H1 (cell line): ENCODE measurements around the gene UBA5. TPM values are rescaled to one million over a fixed set of nuclear protein-coding genes. Genes with fewer than 3 reads are reported as not detected.

ENCODE experiments used
- CTCF ChIA-PET: fragments of 300-600 bp; sonication (Branson Sonifier 250); formaldehyde crosslinking; loops from one replicate; lab custom pipeline; 2021; ENCODE audit not compliant: partially characterized antibody; lab: Charles Lee
- POLR2A ChIA-PET: fragments of 300-600 bp; sonication (Branson Sonifier 250); formaldehyde crosslinking; loops from one replicate; lab custom pipeline; 2021; ENCODE audit warnings: inconsistent platforms; ENCODE audit not compliant: partially characterized antibody; lab: Charles Lee
- DNase-seq, 2 experiments: peaks; one replicate each; pipeline versions ENCODE4 v3.0.0 to v3.0.0-alpha.2; 2010 to 2022; ENCODE audit warnings: low spot score in 2 of 2, low read depth in 1 of 2, mixed read lengths in 1 of 2
- FAIRE-seq: peaks from 2 replicates; lab custom pipeline; 2011; peaks lifted over from hg19 to GRCh38; lab: Jason Lieb, UNC
- H2AFZ ChIP-seq: 2 replicates; pipeline ENCODE4 v1.8.1; 2012; ENCODE audit warnings: low read length, inconsistent platforms
- H2AK5ac ChIP-seq: 2 replicates; pipeline ENCODE4 v1.6.1; 2013; ENCODE audit warnings: low read depth, low read length
- H2BK120ac ChIP-seq: replicated peaks from 2 replicates; pipeline ENCODE3; 2013; ENCODE audit warnings: low read depth, low read length, inconsistent platforms
- H2BK12ac ChIP-seq: 2 replicates; pipeline ENCODE4 v1.6.1; 2013; ENCODE audit warnings: low read depth, low read length
- H2BK15ac ChIP-seq: 2 replicates; pipeline ENCODE4 v1.6.1; 2013; ENCODE audit warnings: low read length
- H2BK20ac ChIP-seq: 2 replicates; pipeline ENCODE4 v1.6.1; 2013; ENCODE audit warnings: low read length
- H2BK5ac ChIP-seq: 2 replicates; pipeline ENCODE4 v1.6.1; 2013; ENCODE audit warnings: low read depth, low read length
- H3K14ac ChIP-seq: 2 replicates; pipeline ENCODE4 v1.6.1; 2013; ENCODE audit warnings: inconsistent platforms; ENCODE audit not compliant: insufficient read length
- H3K18ac ChIP-seq: 2 replicates; pipeline ENCODE4 v1.6.1; 2013; ENCODE audit warnings: low read length; ENCODE audit errors: extremely low read depth
- H3K23ac ChIP-seq: 2 replicates; pipeline ENCODE4 v1.6.1; 2013; ENCODE audit warnings: inconsistent platforms; ENCODE audit not compliant: insufficient read length
- H3K23me2 ChIP-seq: 2 replicates; pipeline ENCODE4 v1.6.1; 2013; ENCODE audit warnings: low read depth, low read length
- H3K27ac ChIP-seq: 2 replicates; pipeline ENCODE4 v1.6.1; 2011; ENCODE audit warnings: low read depth, low read length, inconsistent platforms
- H3K27me3 ChIP-seq, 4 experiments: replicated peaks in 1 of 4; 1 replicate in 1 of 4; 2 replicates in 3 of 4; pipeline versions ENCODE4 v1.6.1 to v1.8.1; 2011 to 2013; ENCODE audit warnings: low read length in 3 of 4, mild to moderate bottlenecking in 3 of 4, inconsistent platforms in 2 of 4, mixed read lengths in 2 of 4, moderate library complexity in 1 of 4; ENCODE audit not compliant: control insufficient read depth in 3 of 4, insufficient read depth in 3 of 4; ENCODE audit errors: extremely low read depth in 1 of 4
- H3K36me3 ChIP-seq, 4 experiments: 2 replicates each; pipeline versions ENCODE4 v1.6.1 to v1.8.1; 2011 to 2013; ENCODE audit warnings: mild to moderate bottlenecking in 4 of 4, low read length in 3 of 4, moderate library complexity in 2 of 4, control low read depth in 1 of 4, inconsistent platforms in 1 of 4; ENCODE audit not compliant: insufficient read depth in 4 of 4, control insufficient read depth in 2 of 4
- H3K4ac ChIP-seq: replicated peaks from 2 replicates; pipeline ENCODE3; 2013; ENCODE audit warnings: low read length, low read depth, mixed read lengths, inconsistent platforms; ENCODE audit not compliant: insufficient read length
- H3K4me1 ChIP-seq, 4 experiments: replicated peaks in 1 of 4; 1 replicate in 1 of 4; 2 replicates in 3 of 4; pipeline versions ENCODE4 v1.6.1 to v1.8.1; 2011 to 2013; ENCODE audit warnings: low read length in 3 of 4, inconsistent platforms in 2 of 4, mixed read lengths in 1 of 4; ENCODE audit not compliant: insufficient read depth in 4 of 4, control insufficient read depth in 3 of 4
- H3K4me2 ChIP-seq, 2 experiments: 2 replicates each; pipeline versions ENCODE4 v1.6.1 to v1.8.1; 2011 to 2013; ENCODE audit warnings: low read depth in 2 of 2, low read length in 2 of 2, control low read depth in 1 of 2, inconsistent platforms in 1 of 2, mild to moderate bottlenecking in 1 of 2; ENCODE audit not compliant: insufficient read depth in 1 of 2
- H3K4me3 ChIP-seq, 4 experiments: fragments of 200-600, 300-600 bp in 1 of 4; sonication (generic), shearing (Covaris generic), sonication (Bioruptor Twin) in 1 of 4; 2 replicates each; pipeline versions ENCODE4 v1.5.1 to v1.8.1; 2011 to 2016; ENCODE audit warnings: low read length in 4 of 4, low read depth in 3 of 4, control low read depth in 2 of 4, inconsistent platforms in 2 of 4, mild to moderate bottlenecking in 2 of 4, mixed read lengths in 1 of 4, moderate library complexity in 1 of 4; ENCODE audit not compliant: insufficient read depth in 2 of 4; ENCODE audit errors: extremely low read depth in 1 of 4
- H3K56ac ChIP-seq: replicated peaks from 2 replicates; pipeline ENCODE3; 2013; ENCODE audit warnings: low read depth, mild to moderate bottlenecking, mixed read lengths, low read length, inconsistent platforms; ENCODE audit not compliant: insufficient read length
- H3K79me1 ChIP-seq: 2 replicates; pipeline ENCODE4 v1.6.1; 2013; ENCODE audit warnings: low read depth, low read length, control low read depth
- H3K79me2 ChIP-seq, 2 experiments: 2 replicates each; pipeline versions ENCODE4 v1.6.1 to v1.8.1; 2012 to 2013; ENCODE audit warnings: low read length in 2 of 2, mild to moderate bottlenecking in 2 of 2, inconsistent platforms in 1 of 2; ENCODE audit not compliant: insufficient read depth in 2 of 2, control insufficient read depth in 1 of 2
- H3K9ac ChIP-seq, 4 experiments: replicated peaks in 1 of 4; 1 replicate in 1 of 4; 2 replicates in 3 of 4; pipeline versions ENCODE4 v1.6.1 to v1.8.1; 2011 to 2013; ENCODE audit warnings: low read depth in 3 of 4, low read length in 3 of 4, control low read depth in 2 of 4, mild to moderate bottlenecking in 2 of 4, moderate library complexity in 2 of 4, inconsistent platforms in 1 of 4; ENCODE audit errors: extremely low read depth in 1 of 4
- H3K9me3 ChIP-seq, 2 experiments: 2 replicates each; pipeline versions ENCODE4 v1.6.1 to v1.8.1; 2012 to 2013; ENCODE audit warnings: mild to moderate bottlenecking in 2 of 2, moderate library complexity in 2 of 2, control low read depth in 1 of 2, inconsistent platforms in 1 of 2, low read depth in 1 of 2, low read length in 1 of 2, mixed read lengths in 1 of 2; ENCODE audit not compliant: insufficient read depth in 2 of 2
- H4K20me1 ChIP-seq, 2 experiments: replicated peaks in 1 of 2; 2 replicates each; pipeline versions ENCODE3 to v1.8.1; 2011 to 2013; ENCODE audit warnings: inconsistent platforms in 2 of 2, low read length in 2 of 2, mild to moderate bottlenecking in 1 of 2; ENCODE audit not compliant: insufficient read depth in 2 of 2, control insufficient read depth in 1 of 2
- H4K5ac ChIP-seq: 2 replicates; pipeline ENCODE4 v1.6.1; 2013; ENCODE audit warnings: low read length, low read depth, mixed read lengths, inconsistent platforms; ENCODE audit not compliant: insufficient read length
- H4K8ac ChIP-seq: 2 replicates; pipeline ENCODE4 v1.8.0; 2013; ENCODE audit warnings: mild to moderate bottlenecking, moderate library complexity, low read length, inconsistent platforms; ENCODE audit not compliant: insufficient read depth; ENCODE audit errors: extremely low read depth
- H4K91ac ChIP-seq: replicated peaks from 2 replicates; pipeline ENCODE3; 2013; ENCODE audit warnings: low read length, mixed read lengths, inconsistent platforms; ENCODE audit not compliant: insufficient read length
- BRCA1 ChIP-seq: IDR thresholded peaks from 2 replicates; pipeline ENCODE4 v1.6.1; 2012; ENCODE audit warnings: low read depth, low read length, improper control_type of control experiment
- CBX5 ChIP-seq: fragments of 300-800, 300-1000 bp; sonication (generic); IDR thresholded peaks from 2 replicates; pipeline ENCODE4 v1.7.1; 2016; ENCODE audit warnings: antibody characterized with exemption, low read length, low read depth
- CHD1 ChIP-seq: IDR thresholded peaks from 2 replicates; pipeline ENCODE4 v1.6.1; 2012; ENCODE audit warnings: low read depth, low read length, improper control_type of control experiment
- CTBP2 ChIP-seq: IDR thresholded peaks from 2 replicates; pipeline ENCODE4 v1.7.0; 2011; ENCODE audit warnings: borderline replicate concordance, mild to moderate bottlenecking, moderate library complexity, mixed read lengths, low read length; ENCODE audit not compliant: insufficient read depth, insufficient read length
- KDM1A ChIP-seq: fragments of 200-600, 300-600 bp; sonication (generic); IDR thresholded peaks from 2 replicates; pipeline ENCODE4 v1.7.1; 2016; ENCODE audit warnings: mild to moderate bottlenecking, low read length, borderline replicate concordance
- KDM4A ChIP-seq: IDR thresholded peaks from one replicate; pipeline ENCODE4 v1.7.1; 2012; ENCODE audit warnings: low read depth, mild to moderate bottlenecking, moderate library complexity, low read length, inconsistent platforms; ENCODE audit not compliant: severe bottlenecking
- PHF8 ChIP-seq: fragments of 200-600 bp; sonication (generic); conservative IDR thresholded peaks from 2 replicates; pipeline ENCODE4 v1.7.1; 2012; ENCODE audit warnings: low read depth, mild to moderate bottlenecking, inconsistent platforms, low read length, moderate library complexity
- RAD21 ChIP-seq, 2 experiments: IDR thresholded peaks in 1 of 2; conservative IDR thresholded peaks in 1 of 2; 2 replicates each; pipeline ENCODE4 v1.6.1; 2011; ENCODE audit warnings: low read depth in 2 of 2, low read length in 2 of 2, improper control_type of control experiment in 1 of 2, inconsistent platforms in 1 of 2, mild to moderate bottlenecking in 1 of 2, moderate library complexity in 1 of 2
- RXRA ChIP-seq: IDR thresholded peaks from 2 replicates; pipeline ENCODE4 v1.6.1; 2011; ENCODE audit warnings: low read depth, mild to moderate bottlenecking, low read length, moderate library complexity; ENCODE audit not compliant: insufficient read depth
- SRF ChIP-seq: IDR thresholded peaks from 2 replicates; pipeline ENCODE4 v1.6.1; 2011; ENCODE audit warnings: mild to moderate bottlenecking, low read depth, low read length, moderate library complexity
- TCF12 ChIP-seq: IDR thresholded peaks from 2 replicates; pipeline ENCODE4 v1.6.1; 2011; ENCODE audit warnings: low read depth, mild to moderate bottlenecking, low read length
- WGBS, 2 experiments: shearing (Covaris generic) in 1 of 2; methylation state at CpG; one replicate each; pipeline versions ENCODE4 v1.1.6 to v1.1.7; 2013 to 2015; ENCODE audit warnings: low lambda C conversion rate in 2 of 2, mixed read lengths in 2 of 2, inconsistent platforms in 1 of 2, low coverage in 1 of 2, missing lambda C conversion rate in 1 of 2; ENCODE audit not compliant: insufficient replicate concordance in 2 of 2, insufficient coverage in 1 of 2, insufficient read length in 1 of 2; ENCODE audit errors: extremely low coverage in 1 of 2, missing lambda C conversion rate in 1 of 2; 5-methylcytosine and 5-hydroxymethylcytosine counted together
- polyA plus RNA-seq, 7 experiments: library from polyadenylated mRNA; depleted of rRNA in 3 of 7; stranded (reverse) in 5 of 7; unstranded in 2 of 7; fragments of >200 nt in 5 of 7; fragments of 200-250 nt in 2 of 7; gene quantifications; 1 replicate in 5 of 7; 2 replicates in 1 of 7; 4 replicates in 1 of 7; pipeline versions ENCODE4 v1.2.1 to v1.2.3, GENCODE V29; 2011 to 2013; ENCODE audit warnings: missing spikeins in 2 of 7, mixed read lengths in 2 of 7
- total RNA-seq: library from RNA; stranded (reverse); fragmentation: NEBNext Ultra II Directional; extraction: Animal tissue kit (Norgen Biotek cat#: 25700); gene quantifications from 2 replicates; pipeline ENCODE4 v1.2.1, GENCODE V29; 2021

UBA5 gene
- total and polyA plus RNA-seq, 2 of the 8 experiments (the other 6 are each of a cell fraction or from before 2014, with no cell fraction given) = 11.0 to 28.0 TPM

DNA sequence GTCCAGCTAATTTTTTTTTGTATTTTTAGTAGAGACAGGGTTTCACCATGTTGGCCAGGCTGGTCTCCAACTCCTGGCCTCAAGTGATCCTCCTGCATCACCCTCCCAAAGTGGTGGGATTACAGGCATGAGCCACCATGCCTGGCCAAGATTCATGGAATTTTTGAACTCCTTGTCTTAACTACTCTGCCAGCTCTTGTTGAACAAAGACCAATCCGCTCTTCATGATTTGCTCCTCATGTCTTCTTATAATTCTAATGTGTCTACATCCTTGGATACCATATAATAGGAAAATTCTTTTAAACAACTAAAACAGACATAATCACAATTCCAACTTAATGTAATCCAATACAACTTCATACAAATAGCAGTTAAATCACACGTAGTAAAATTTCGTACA, 21.3 kb downstream of the UBA5 start:
- no peak overlapping the region for H3K56ac ChIP-seq
- H3K79me2 ChIP-seq = no peaks in the 10 kb centered on the region
- H2BK120ac ChIP-seq = no peak overlapping the region
- no peak overlapping the region for H4K8ac ChIP-seq
- CTCF ChIA-PET = interaction anchor here (1.6 kb wide), 1 partner anchor 29 kb away, joined by 3 read pairs; no protein-coding TSS in a partner anchor
- H3K9me3 ChIP-seq = no peaks in the 10 kb centered on the region
- no peaks in the 10 kb centered on the region for H4K20me1 ChIP-seq
- no peaks in the 10 kb centered on the region for H3K23me2 ChIP-seq
- H3K4ac ChIP-seq = no peak overlapping the region
- H3K27ac ChIP-seq = no peak overlapping the region
- H3K14ac ChIP-seq = no peak overlapping the region
- no peak overlapping the region for H3K4me3 ChIP-seq
- H2BK5ac ChIP-seq = no peak overlapping the region
- H3K18ac ChIP-seq = no peak overlapping the region
- H3K36me3 ChIP-seq = peaks cover 0 to 53% (median 9%) of the 10 kb centered on the region in 4 experiments; a peak in 3 of 8 replicates
- H2BK15ac ChIP-seq = no peak overlapping the region
- no peak overlapping the region for H2AK5ac ChIP-seq
- H3K9ac ChIP-seq = no peak overlapping the region
- TF ChIP-seq CTBP2 = no peak
- no peak for TF ChIP-seq TCF12
- no peak for TF ChIP-seq CBX5
- no peak for TF ChIP-seq PHF8
- TF ChIP-seq CHD1 = no peak
- TF ChIP-seq RAD21 (IDR thresholded peaks at IDR 0.05 in 1 of 2, conservative IDR thresholded peaks at IDR 0.05 in 1 of 2; ENCODE audit: low read depth in 2 of 2, low read length in 2 of 2) = no peak
- TF ChIP-seq KDM1A = no peak
- TF ChIP-seq RXRA = no peak
- no peak for TF ChIP-seq BRCA1
- no peak for TF ChIP-seq KDM4A
- no peak for TF ChIP-seq SRF
- no peak overlapping the region for H2AFZ ChIP-seq
- H4K5ac ChIP-seq = no peak overlapping the region
- H2BK20ac ChIP-seq = no peak overlapping the region
- FAIRE-seq (no peak), DNase-seq (no peak)
- WGBS, 2 experiments = 92% methylated on average over 3 of the region's 3 CpGs; no CpG with 5 or more reads in 1 of the 2 experiments
- no peak overlapping the region for H3K23ac ChIP-seq
- H4K91ac ChIP-seq = no peak overlapping the region
- H3K27me3 ChIP-seq = no peaks in the 10 kb centered on the region
- H3K4me2 ChIP-seq = no peak overlapping the region
- POLR2A ChIA-PET = interaction anchor here (0.6 to 1.6 kb wide), 3 partner anchors 12 to 86 kb away, joined by 3 to 7 read pairs (median 4); no protein-coding TSS in a partner anchor
- H3K79me1 ChIP-seq = no peaks in the 10 kb centered on the region
- no peaks in the 10 kb centered on the region for H3K4me1 ChIP-seq
- no peak overlapping the region for H2BK12ac ChIP-seq
